GM08714 (cell line): ENCODE measurements around the gene GNAT1.

Experiments used
- H3K4me3 ChIP-seq: fragments of 200-500 bp; sonication (Bioruptor generic); 2 replicates; pipeline ENCODE4 v1.5.1; 2014; ENCODE audit warnings: mild to moderate bottlenecking, low read length, inconsistent platforms
- ZNF274 ChIP-seq: IDR thresholded peaks from 2 replicates; pipeline ENCODE4 v1.6.1; 2012; ENCODE audit warnings: mild to moderate bottlenecking, low read depth, low read length

GNAT1 gene

GRCh38 chr3:50190936-50191660, at the start of gene GNAT1:
TSS of gene GNAT1 (plus strand) at chr3:50191610. CDS start at chr3:50191726, 116 bp downstream.
- no peak within 1 kb of the TSS for H3K4me3 ChIP-seq
- TF ChIP-seq ZNF274 = no peak

- TF ChIP-seq ZNF274 = no peak
- H3K4me3 ChIP-seq = no peak overlapping the region
Measured at GRCh38 chr3:50146316-50146901, 45.0 kb upstream of the GNAT1 start.

- H3K4me3 ChIP-seq = no peak overlapping the region
- TF ChIP-seq ZNF274 = no peak
Measured at GRCh38 chr3:50147016-50147415, 44.4 kb upstream of the GNAT1 start.

- TF ChIP-seq ZNF274 = no peak
- no peak overlapping the region for H3K4me3 ChIP-seq
Measured at GRCh38 chr3:50147447-50147846, 44.0 kb upstream of the GNAT1 start.

- no peak for TF ChIP-seq ZNF274
- H3K4me3 ChIP-seq = no peak overlapping the region
Measured at GRCh38 chr3:50147861-50148260, 43.5 kb upstream of the GNAT1 start.

- no peak overlapping the region for H3K4me3 ChIP-seq
- no peak for TF ChIP-seq ZNF274
Measured at GRCh38 chr3:50150404-50150750, 41.0 kb upstream of the GNAT1 start.

- H3K4me3 ChIP-seq = no peak overlapping the region
- TF ChIP-seq ZNF274 = no peak
Measured at GRCh38 chr3:50150863-50151686, 40.3 kb upstream of the GNAT1 start.

- no peak for TF ChIP-seq ZNF274
- H3K4me3 ChIP-seq = no peak overlapping the region
Measured at GRCh38 chr3:50151728-50152127, 39.7 kb upstream of the GNAT1 start.

GRCh38 chr3:50153782-50154475, 37.5 kb upstream of the GNAT1 start:
- no peak overlapping the region; the same call in 1 of the 2 replicates for H3K4me3 ChIP-seq
- no peak for TF ChIP-seq ZNF274

GRCh38 chr3:50154476-50154839, 37.0 kb upstream of the GNAT1 start:
- H3K4me3 ChIP-seq = peak overlapping the region; percentile 25; the same call in 1 of the 2 replicates
- no peak for TF ChIP-seq ZNF274

- no peak for TF ChIP-seq ZNF274
- H3K4me3 ChIP-seq = peak within 1 kb of the TSS; percentile 55; the same call in 1 of the 2 replicates
Measured at GRCh38 chr3:50154840-50155490, 36.4 kb upstream of the GNAT1 start, which contains the start of gene SEMA3F. TSS of gene SEMA3F (plus strand) at chr3:50155324. CDS start at chr3:50159623, 4,299 bp downstream.

GRCh38 chr3:50155491-50155878, 35.9 kb upstream of the GNAT1 start:
- no peak overlapping the region; the same call in 1 of the 2 replicates for H3K4me3 ChIP-seq
- TF ChIP-seq ZNF274 = no peak

- no peak overlapping the region for H3K4me3 ChIP-seq
- TF ChIP-seq ZNF274 = no peak
Measured at GRCh38 chr3:50155891-50156290, 35.5 kb upstream of the GNAT1 start.
